NCI-H1092 treated with DMSO at 0.1 percent for 48 hours (cell line): ENCODE measurements around the gene TSPAN1.

Experiments used
- DNase-seq: peaks from one replicate; lab custom pipeline; 2025; lab: John Stamatoyannopoulos, UW

TSPAN1 gene

GRCh38 chr1:46187106-46187869 lies 12.4 kb downstream of the TSPAN1 start:
- no peak for DNase-seq

DNA sequence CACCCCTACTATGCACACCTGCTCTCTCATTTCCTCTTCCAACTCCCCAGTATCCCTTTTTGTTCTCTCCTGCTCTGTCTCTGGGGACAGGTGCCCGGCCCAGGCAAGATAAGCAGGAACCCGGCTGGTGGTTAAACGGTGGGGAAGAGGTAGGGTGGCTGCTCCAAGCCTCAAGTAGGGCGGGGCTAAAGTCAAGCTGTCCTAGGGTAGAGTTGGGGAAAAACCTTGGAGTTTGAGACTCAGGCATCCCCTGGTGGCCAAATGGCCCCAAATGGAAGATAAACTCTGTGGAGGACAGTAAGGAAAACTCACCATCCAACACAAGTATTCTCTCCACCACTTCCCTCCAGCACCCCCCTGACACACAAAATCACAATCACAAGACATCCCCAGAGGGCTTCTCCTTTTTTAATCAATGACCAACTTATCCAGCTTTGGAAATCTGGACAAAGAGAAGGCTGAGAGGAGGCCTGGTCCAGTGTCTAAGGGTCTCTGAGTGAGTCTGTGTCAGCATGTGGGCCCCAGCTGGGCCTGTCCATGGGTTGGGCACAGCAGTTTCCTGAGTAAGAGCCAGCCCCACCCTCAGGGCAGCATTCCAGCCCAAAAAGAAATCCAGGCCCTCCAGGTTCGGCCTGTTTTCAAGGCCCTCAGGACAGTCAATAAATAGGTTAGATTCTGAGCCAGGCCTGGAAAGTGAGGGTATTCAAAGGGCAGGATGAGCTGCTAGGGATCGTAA lies 13.6 kb downstream of the TSPAN1 start:
- no peak for DNase-seq

- DNase-seq, result no peak
Observed at GRCh38 chr1:46190539-46190938, 15.7 kb downstream of the TSPAN1 start.

DNA sequence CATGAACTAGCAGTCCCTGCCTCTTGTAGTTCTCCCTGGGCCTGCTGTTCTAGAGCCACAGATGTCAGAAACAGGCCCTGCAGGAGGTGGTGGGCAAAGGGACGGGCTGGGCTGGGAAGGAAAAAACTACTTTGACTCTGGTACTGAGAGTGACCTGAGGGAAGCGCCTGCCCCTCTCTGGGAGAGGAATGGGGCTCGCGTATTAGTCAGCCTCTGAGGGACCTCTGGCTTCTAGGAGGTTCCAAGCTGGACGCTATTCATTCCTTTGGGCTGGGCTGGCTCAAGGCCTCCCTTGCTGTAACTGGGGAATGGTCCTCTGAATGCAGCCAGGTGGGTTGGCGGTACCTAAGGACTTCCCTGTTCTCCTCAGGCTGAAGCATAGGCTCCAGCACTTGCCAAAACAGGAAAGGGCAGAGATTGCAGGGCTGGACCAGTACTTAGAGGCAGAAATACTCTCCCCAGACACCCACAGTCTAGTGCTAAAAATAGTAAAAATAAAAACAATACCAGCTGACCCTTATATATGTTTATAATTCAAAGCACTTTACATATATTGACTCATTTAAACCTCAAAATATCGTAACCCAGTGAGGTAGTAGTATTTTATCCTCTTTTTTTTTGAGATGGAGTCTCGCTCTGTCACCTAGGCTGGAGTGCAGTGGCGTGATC lies 16.3 kb downstream of the TSPAN1 start:
- no peak for DNase-seq

- DNase-seq, result no peak
Observed at GRCh38 chr1:46192171-46192570, 17.3 kb downstream of the TSPAN1 start.

- DNase-seq, result no peak
Observed at GRCh38 chr1:46193285-46193684, 18.4 kb downstream of the TSPAN1 start.

DNA sequence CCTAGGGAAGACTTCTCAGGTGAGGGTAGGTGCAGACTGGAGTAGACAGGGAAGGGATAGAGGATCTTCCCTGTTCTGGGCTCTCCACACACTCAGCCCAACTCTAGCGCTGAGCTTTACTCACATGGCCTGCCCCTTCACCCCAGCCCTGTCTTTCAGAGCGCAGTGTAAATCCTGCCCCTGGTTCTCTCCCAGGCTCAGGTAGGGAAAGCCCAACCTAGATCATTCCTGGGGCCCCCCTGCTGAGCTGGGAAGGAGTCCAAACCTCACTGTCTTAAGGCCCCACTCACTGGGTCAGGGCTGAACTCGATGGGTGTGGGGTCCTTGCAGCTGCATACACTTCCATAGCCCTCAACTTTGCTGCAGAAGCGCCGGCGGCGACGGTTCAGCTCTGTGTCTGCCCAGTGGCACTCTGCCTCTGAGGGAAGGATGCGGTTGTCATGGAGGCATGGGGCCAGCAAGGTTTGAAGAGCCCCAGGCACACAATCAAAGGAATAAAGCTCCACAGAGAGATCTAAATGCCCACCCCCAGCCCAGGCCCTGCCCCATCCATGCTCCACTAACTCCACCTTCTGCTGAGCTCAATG lies 19.2 kb downstream of the TSPAN1 start:
- no peak for DNase-seq

GRCh38 chr1:46194641-46195193 lies 19.8 kb downstream of the TSPAN1 start:
- DNase-seq, result no peak

GRCh38 chr1:46196609-46197008 lies 21.7 kb downstream of the TSPAN1 start:
- DNase-seq, result no peak

GRCh38 chr1:46197560-46197963 lies 22.7 kb downstream of the TSPAN1 start:
- no peak for DNase-seq

DNA sequence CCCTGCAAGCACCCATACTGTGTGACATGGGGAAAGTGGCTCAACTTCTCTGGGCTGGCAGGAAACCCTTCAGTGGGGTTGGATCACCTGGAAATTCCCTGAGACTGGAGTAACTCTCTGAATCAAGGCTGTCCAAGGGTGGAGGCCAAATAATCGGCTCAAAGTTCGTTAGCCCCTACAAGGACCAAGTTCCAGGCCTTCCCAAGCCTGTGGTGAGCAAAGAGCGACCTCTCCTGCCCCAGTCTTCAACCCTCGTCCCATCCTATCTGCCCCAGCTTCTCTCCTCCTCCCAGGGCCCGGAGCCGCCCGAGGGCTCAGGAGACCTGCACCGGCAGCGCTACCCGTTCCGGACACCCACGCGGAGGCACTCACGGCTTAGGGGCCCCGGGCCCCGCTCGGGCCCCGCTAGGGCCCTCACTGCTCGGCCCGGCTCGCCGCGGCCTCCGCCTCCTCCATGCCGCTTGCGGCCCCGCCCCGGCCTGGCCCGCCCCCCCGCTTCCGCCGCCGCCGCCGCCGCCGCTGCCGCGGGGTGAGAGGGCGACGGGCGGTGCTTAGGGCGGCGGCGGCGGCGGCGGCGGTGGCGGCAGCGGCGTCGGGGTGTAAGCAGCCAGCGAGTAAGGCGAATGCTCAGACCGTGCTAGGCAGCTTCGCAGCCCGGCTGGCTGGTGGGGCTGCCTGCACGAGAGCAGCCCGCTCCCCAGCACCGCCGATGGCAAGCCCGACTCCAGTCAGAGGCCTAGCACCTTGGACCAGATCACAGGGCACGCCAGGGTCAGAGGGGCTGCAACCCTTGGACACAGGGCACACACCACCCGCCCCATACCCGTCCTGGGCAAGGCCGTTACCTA lies 23.3 kb downstream of the TSPAN1 start, which contains the start of gene POMGNT1:
Gene POMGNT1, minus strand, starts transcription at position 471 of the 848 bp plus-strand sequence. CDS start 613 bp downstream, outside the sequence.
- no peak for DNase-seq

DNA sequence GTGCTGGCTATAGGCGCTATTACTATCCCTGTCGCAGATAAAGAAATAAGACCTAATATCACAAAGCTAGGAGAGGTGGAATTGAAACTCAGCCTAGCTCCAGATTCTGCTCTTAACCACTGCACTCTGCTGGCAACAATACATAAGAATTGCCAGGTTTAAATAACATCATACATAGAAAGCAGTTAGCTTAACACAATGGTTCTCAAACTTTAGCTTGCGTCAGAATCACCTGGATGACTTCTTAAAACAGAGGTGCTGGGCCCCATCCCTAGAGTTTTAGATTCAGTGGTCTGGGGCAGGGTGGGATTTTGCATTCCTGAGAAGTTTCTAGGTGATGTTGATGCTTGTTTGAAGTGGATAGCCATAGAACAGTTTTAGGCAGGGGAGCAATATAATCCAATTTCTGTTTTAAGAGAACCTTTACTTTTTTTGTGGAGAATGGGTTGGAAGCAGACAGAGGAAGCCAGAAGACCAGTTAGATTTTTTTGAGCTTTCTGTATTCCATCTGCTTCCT lies 24.4 kb downstream of the TSPAN1 start:
- DNase-seq, result no peak

DNA sequence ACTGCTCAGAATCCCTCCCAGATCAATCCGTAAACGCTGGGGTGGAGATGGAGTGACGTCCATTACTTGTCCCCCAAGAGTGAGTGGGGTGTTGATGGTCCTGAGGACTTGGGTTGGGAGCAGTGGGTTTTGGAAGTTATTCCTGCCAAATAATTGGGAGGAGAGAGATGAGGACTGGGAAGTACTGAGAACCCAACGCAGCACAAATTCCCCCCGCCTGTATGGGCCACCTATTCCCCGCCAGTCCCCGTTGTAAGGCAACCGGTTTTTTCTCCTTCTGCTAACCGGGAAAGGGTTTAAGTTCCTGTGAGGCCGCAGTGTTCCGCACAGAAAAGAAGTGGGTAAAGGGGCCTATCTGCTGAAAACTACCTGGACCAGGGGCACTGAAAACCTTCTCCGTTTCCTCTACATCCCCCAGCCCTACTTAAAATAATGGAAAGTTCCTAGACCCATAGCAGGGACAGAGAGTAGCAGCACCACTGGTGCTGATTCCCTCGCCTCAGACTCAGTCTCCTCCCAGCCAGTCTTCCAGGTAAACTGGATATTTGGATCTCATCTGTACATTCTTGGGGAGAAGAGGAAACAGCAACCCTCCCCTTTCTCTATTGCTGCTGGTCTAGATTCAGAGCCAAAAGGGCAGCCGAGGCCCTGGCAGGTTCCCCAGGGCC lies 29.0 kb downstream of the TSPAN1 start:
- DNase-seq, result no peak

GRCh38 chr1:46204406-46204742 lies 29.5 kb downstream of the TSPAN1 start:
- DNase-seq, result no peak

- DNase-seq, result no peak
Observed at GRCh38 chr1:46205141-46205540, 30.3 kb downstream of the TSPAN1 start.

DNA sequence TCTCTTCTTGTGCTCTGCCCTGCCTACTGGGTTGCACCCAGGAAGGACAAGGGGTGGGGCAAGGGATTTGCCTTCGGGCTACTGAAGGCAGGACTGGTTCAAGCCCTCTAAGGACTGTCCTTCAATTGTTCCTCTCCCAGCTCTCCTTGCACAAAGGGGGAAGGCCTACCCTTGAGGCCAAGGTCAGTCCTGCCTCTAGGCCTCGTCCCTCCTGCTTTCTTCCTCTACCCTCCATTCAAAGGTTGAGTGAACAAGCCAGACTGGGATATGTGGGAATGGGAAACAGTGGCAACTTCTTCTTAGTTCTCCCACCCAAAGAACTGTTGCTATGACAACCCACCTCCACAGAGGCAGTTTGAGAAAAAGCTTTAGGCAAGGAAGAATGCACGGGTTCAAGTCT lies 30.9 kb downstream of the TSPAN1 start:
- DNase-seq, result no peak

DNA sequence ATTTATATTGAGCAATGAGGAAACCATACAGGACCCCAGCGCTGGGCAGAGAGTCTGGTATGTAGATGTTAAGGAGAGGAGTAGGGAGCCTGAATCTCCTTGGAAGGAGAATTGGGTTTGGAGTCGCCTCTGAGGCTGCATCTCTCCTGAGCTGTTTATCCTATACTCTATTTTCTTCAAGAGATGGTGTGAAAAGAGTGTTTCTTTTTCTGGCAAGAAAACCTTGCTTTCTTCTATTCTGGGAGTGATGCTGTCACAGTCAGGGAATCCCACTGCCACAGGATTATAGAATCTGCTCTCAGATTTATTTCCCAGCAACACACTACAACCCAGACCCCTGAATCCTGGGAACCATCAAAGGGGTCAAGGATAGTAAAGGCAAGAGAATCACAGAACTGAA lies 31.5 kb downstream of the TSPAN1 start:
- DNase-seq, result no peak

DNA sequence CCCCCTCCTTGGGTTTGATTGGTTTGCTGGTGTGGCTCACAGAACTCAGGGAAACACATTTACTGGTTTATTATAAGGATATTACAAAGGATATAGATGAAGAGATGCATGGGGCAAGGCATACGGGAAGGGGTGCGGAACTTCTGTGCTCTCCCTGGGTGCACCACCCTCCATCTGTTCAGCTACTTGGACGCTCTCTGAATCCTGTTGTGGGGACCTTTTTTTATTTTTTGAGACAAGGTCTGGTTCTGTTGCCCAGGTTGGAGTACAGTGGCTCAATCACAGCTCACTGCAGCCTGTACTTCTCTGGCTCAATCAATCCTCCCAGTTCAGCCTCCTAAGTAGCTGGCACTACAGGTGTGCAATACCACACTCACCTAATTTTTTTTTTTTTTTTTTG lies 35.7 kb downstream of the TSPAN1 start:
- no peak for DNase-seq

GRCh38 chr1:46211051-46211450 lies 36.2 kb downstream of the TSPAN1 start:
- no peak for DNase-seq

GRCh38 chr1:46215504-46215903 lies 40.6 kb downstream of the TSPAN1 start:
- no peak for DNase-seq

- DNase-seq, result no peak
Observed at GRCh38 chr1:46218443-46218842, 43.6 kb downstream of the TSPAN1 start.
